Measurements from ENCODE around the gene MACROD2. TPM values are rescaled to one million over a fixed set of nuclear protein-coding genes. Genes with fewer than 3 reads are reported as not detected.
A peak's percentile ranks its signal among the peaks of the same experiment; 100 is the strongest.

Gene MACROD2
- total and polyA plus RNA-seq, 2 of the 4 experiments (the other 2 are of a cell fraction) = not detected

DNA sequence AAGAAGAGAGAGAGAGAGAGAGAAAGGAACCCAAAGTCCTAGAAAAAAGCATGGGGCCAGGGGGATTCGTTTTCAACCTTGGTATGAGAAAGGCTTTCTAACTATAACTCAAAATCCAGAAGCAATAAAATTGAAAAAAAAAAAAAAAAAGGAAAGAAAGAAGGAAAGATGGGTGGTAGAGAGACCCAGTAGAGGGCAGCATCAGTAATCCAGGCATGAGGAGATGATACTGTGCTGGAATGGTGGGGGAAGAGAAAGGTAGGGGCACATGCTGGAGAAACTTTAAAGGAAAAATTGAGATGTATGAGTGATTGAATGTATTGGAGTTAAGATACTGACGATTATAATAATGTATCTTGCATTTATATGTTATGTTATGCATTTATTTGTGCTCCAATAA, 1382.8 kb downstream of the MACROD2 start:
- Histone ChIP-seq H2AK5ac (ENCODE audit: low read depth, low read length) (no peak overlapping the region), H4K5ac (ENCODE audit: low read depth, low read length) (no peak overlapping the region), H3K56ac (ENCODE audit: extremely low read depth, insufficient read depth, low read length) (no peak overlapping the region), H3K4ac (ENCODE audit: low read depth, low read length) (no peak overlapping the region), H3K9ac (ENCODE audit: low read depth, low read length) (no peak overlapping the region), H3K4me1 (ENCODE audit: control insufficient read depth, insufficient read depth, low read length) (no peaks in the 10 kb centered on the region), H3K27me3 (ENCODE audit: control insufficient read depth, insufficient read depth, low read length) (no peaks in the 10 kb centered on the region), H3K9me1 (ENCODE audit: insufficient read depth, low read length) (no peaks in the 10 kb centered on the region), H2BK20ac (ENCODE audit: low read depth, low read length) (no peak overlapping the region), H3K9me3 (ENCODE audit: control insufficient read depth, insufficient read depth, low read length) (no peaks in the 10 kb centered on the region; the same call in 1 of the 2 replicates), H4K8ac (ENCODE audit: low read depth in 2 of 2, low read length in 2 of 2) (no peak overlapping the region), H3K27ac (ENCODE audit: insufficient read depth, low read length) (no peak overlapping the region), H3K4me2 (ENCODE audit: low read depth, low read length) (no peak overlapping the region), H2BK5ac (ENCODE audit: low read depth, low read length, poor library complexity, severe bottlenecking) (no peak overlapping the region), H2AFZ (replicated peaks; ENCODE audit: low read length, poor library complexity) (no peak overlapping the region), H3K23ac (ENCODE audit: low read depth, low read length) (no peak overlapping the region), H3K14ac (replicated peaks; ENCODE audit: low read depth, low read length) (no peak overlapping the region), H4K91ac (ENCODE audit: insufficient read depth, low read depth, low read length) (no peak overlapping the region), H2BK120ac (ENCODE audit: low read depth, low read length) (no peak overlapping the region), H3K18ac (ENCODE audit: low read depth, low read length) (no peak overlapping the region), H3K36me3 (ENCODE audit: control insufficient read depth, insufficient read depth, low read length) (no peaks in the 10 kb centered on the region), H2BK15ac (ENCODE audit: low read depth, low read length) (no peak overlapping the region), H3K4me3 (ENCODE audit: insufficient read depth, low read depth, low read length) (no peak overlapping the region), H4K20me1 (ENCODE audit: insufficient read depth, low read length) (no peaks in the 10 kb centered on the region), H2AK9ac (replicated peaks; ENCODE audit: low read depth, low read length, poor library complexity) (no peak overlapping the region), H3K79me1 (ENCODE audit: low read depth in 1 of 2, low read length in 2 of 2) (no peaks in the 10 kb centered on the region)
- 100% methylated on average over 1 of the region's 2 CpGs; no CpG with 5 or more reads in 1 of the 2 experiments for WGBS, 2 experiments (ENCODE audit: extremely low coverage in 2 of 2, insufficient read length in 1 of 2)
- intact Hi-C loops (cut with micrococcal nuclease) (no loop called here), dilution Hi-C loops (cut with HindIII; ENCODE audit: low sequenced_read_pairs, unreplicated experiment) (no loop called here), in situ Hi-C loops (cut with MboI; ENCODE audit: low sequenced_read_pairs) (no loop called here)
- no TSS peak for BruUV-seq (replicated peaks)
- ChIA-PET POLR2A (ENCODE audit: unreplicated experiment) (no interaction called here), CTCF (no interaction called here)
- TF ChIP-seq RCOR1 (IDR thresholded peaks at IDR 0.05; ENCODE audit: insufficient replicate concordance, low read length) = no peak
- TF ChIP-seq, protein P1, sequence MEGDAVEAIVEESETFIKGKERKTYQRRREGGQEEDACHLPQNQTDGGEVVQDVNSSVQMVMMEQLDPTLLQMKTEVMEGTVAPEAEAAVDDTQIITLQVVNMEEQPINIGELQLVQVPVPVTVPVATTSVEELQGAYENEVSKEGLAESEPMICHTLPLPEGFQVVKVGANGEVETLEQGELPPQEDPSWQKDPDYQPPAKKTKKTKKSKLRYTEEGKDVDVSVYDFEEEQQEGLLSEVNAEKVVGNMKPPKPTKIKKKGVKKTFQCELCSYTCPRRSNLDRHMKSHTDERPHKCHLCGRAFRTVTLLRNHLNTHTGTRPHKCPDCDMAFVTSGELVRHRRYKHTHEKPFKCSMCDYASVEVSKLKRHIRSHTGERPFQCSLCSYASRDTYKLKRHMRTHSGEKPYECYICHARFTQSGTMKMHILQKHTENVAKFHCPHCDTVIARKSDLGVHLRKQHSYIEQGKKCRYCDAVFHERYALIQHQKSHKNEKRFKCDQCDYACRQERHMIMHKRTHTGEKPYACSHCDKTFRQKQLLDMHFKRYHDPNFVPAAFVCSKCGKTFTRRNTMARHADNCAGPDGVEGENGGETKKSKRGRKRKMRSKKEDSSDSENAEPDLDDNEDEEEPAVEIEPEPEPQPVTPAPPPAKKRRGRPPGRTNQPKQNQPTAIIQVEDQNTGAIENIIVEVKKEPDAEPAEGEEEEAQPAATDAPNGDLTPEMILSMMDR (conservative IDR thresholded peaks at IDR 0.05; ENCODE audit: low read depth, low read length) = 0 out of 2 replicates have a peak, but pooled peaks have one; percentile 11
- TF ChIP-seq FOS (IDR thresholded peaks at IDR 0.05; ENCODE audit: low read depth, low read length) = no peak
- no peak for TF ChIP-seq SMC3 (IDR thresholded peaks at IDR 0.05; ENCODE audit: low read depth, low read length)
- no peak for TF ChIP-seq NFE2L2 (IDR thresholded peaks at IDR 0.05; ENCODE audit: low read depth, low read length)
- no peak for DNase-seq
- no peak for ATAC-seq (ENCODE audit: low read depth)

Measured in IMR-90 (cell line).